ENCODE measurements around the gene CTXND2. TPM values are rescaled to one million over a fixed set of nuclear protein-coding genes. Genes with fewer than 3 reads are reported as not detected.

The CTXND2 gene
- total and polyA plus RNA-seq, 2 of the 4 experiments (the other 2 are of a cell fraction): not detected

GRCh38 chr1:150931773-150932172, 44.8 kb downstream of the CTXND2 start:
- H2AFZ ChIP-seq (replicated peaks; ENCODE audit: low read length, poor library complexity): no peak overlapping the region
- H2BK5ac ChIP-seq (ENCODE audit: low read depth, low read length, poor library complexity, severe bottlenecking): no peak overlapping the region
- TF ChIP-seq, protein P1, sequence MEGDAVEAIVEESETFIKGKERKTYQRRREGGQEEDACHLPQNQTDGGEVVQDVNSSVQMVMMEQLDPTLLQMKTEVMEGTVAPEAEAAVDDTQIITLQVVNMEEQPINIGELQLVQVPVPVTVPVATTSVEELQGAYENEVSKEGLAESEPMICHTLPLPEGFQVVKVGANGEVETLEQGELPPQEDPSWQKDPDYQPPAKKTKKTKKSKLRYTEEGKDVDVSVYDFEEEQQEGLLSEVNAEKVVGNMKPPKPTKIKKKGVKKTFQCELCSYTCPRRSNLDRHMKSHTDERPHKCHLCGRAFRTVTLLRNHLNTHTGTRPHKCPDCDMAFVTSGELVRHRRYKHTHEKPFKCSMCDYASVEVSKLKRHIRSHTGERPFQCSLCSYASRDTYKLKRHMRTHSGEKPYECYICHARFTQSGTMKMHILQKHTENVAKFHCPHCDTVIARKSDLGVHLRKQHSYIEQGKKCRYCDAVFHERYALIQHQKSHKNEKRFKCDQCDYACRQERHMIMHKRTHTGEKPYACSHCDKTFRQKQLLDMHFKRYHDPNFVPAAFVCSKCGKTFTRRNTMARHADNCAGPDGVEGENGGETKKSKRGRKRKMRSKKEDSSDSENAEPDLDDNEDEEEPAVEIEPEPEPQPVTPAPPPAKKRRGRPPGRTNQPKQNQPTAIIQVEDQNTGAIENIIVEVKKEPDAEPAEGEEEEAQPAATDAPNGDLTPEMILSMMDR (conservative IDR thresholded peaks at IDR 0.05; ENCODE audit: low read depth, low read length): no peak
- TF ChIP-seq, protein P2, sequence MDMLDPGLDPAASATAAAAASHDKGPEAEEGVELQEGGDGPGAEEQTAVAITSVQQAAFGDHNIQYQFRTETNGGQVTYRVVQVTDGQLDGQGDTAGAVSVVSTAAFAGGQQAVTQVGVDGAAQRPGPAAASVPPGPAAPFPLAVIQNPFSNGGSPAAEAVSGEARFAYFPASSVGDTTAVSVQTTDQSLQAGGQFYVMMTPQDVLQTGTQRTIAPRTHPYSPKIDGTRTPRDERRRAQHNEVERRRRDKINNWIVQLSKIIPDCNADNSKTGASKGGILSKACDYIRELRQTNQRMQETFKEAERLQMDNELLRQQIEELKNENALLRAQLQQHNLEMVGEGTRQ (IDR thresholded peaks at IDR 0.05; ENCODE audit: low read depth, low read length): no peak
- TF ChIP-seq MXI1 (IDR thresholded peaks at IDR 0.05; ENCODE audit: borderline replicate concordance, low read depth, low read length) (no peak), SMC3 (IDR thresholded peaks at IDR 0.05; ENCODE audit: low read depth, low read length) (no peak), POLR2A (IDR thresholded peaks at IDR 0.05; ENCODE audit: low read depth, low read length) (no peak), RCOR1 (IDR thresholded peaks at IDR 0.05; ENCODE audit: insufficient replicate concordance, low read length) (no peak)
- DNase-seq (peak; percentile 23), ATAC-seq (ENCODE audit: low read depth) (no peak)
- H3K18ac ChIP-seq (ENCODE audit: low read depth, low read length): no peak overlapping the region
- no peaks in the 10 kb centered on the region for H4K20me1 ChIP-seq (ENCODE audit: insufficient read depth, low read length)
- peaks cover 2% of the 10 kb centered on the region for H3K9me3 ChIP-seq (ENCODE audit: control insufficient read depth, insufficient read depth, low read length)
- no peak overlapping the region for H3K23ac ChIP-seq (ENCODE audit: low read depth, low read length)
- no peak overlapping the region for H3K4me3 ChIP-seq (ENCODE audit: insufficient read depth, low read depth, low read length)
- peaks cover 34% of the 10 kb centered on the region for H3K36me3 ChIP-seq (ENCODE audit: control insufficient read depth, insufficient read depth, low read length)
- H3K14ac ChIP-seq (replicated peaks; ENCODE audit: low read depth, low read length): no peak overlapping the region
- H3K27me3 ChIP-seq (ENCODE audit: control insufficient read depth, insufficient read depth, low read length): no peaks in the 10 kb centered on the region
- ChIA-PET POLR2A (ENCODE audit: unreplicated experiment) (no interaction called here), CTCF (no interaction called here)
- BruUV-seq (replicated peaks): no TSS peak
- intact Hi-C loops (cut with micrococcal nuclease): no loop called here
- dilution Hi-C loops (cut with HindIII; ENCODE audit: low sequenced_read_pairs, unreplicated experiment): no loop called here
- no peak overlapping the region for H4K5ac ChIP-seq (ENCODE audit: low read depth, low read length)
- peaks cover 16 to 18% of the 10 kb centered on the region in 2 experiments for H3K79me1 ChIP-seq (ENCODE audit: low read depth in 1 of 2, low read length in 2 of 2)
- no peak overlapping the region for H2BK20ac ChIP-seq (ENCODE audit: low read depth, low read length)
- no peak overlapping the region for H2BK15ac ChIP-seq (ENCODE audit: low read depth, low read length)
- no peak overlapping the region for H3K4ac ChIP-seq (ENCODE audit: low read depth, low read length)
- no peak overlapping the region for H3K9ac ChIP-seq (ENCODE audit: low read depth, low read length)
- no peak overlapping the region for H3K27ac ChIP-seq (ENCODE audit: insufficient read depth, low read length)
- no peak overlapping the region for H2AK9ac ChIP-seq (replicated peaks; ENCODE audit: low read depth, low read length, poor library complexity)
- 0 out of 2 replicates have a peak, but pooled peaks cover 3% of the 10 kb centered on the region for H3K9me1 ChIP-seq (ENCODE audit: insufficient read depth, low read length)
- no peak overlapping the region for H4K8ac ChIP-seq (ENCODE audit: low read depth in 2 of 2, low read length in 2 of 2)
- H3K4me1 ChIP-seq (ENCODE audit: control insufficient read depth, insufficient read depth, low read length): peaks cover 2% of the 10 kb centered on the region; the same call in 1 of the 2 replicates
- in situ Hi-C loops (cut with MboI; ENCODE audit: low sequenced_read_pairs): no loop called here
- no peak overlapping the region for H3K56ac ChIP-seq (ENCODE audit: extremely low read depth, insufficient read depth, low read length)
- no peak overlapping the region for H2BK120ac ChIP-seq (ENCODE audit: low read depth, low read length)
- H3K4me2 ChIP-seq (ENCODE audit: low read depth, low read length): no peak overlapping the region
- H4K91ac ChIP-seq (ENCODE audit: insufficient read depth, low read depth, low read length): no peak overlapping the region
- H2AK5ac ChIP-seq (ENCODE audit: low read depth, low read length): no peak overlapping the region
- WGBS, 2 experiments (ENCODE audit: extremely low coverage in 2 of 2, insufficient read length in 1 of 2): no CpG with 5 or more reads among the region's 1 CpG
